HEK293T (cell line): ENCODE measurements around the gene ARHGAP42.

Experiments
- CTCF ChIA-PET: fragments of 350-600 bp; formaldehyde crosslinking; extraction: SDS; loops from one replicate; lab custom pipeline; 2021; ENCODE audit warnings: antibody characterized with exemption, inconsistent platforms; lab: Yijun Ruan, JAX
- POLR2A ChIA-PET: fragments of 350-600 bp; formaldehyde crosslinking; extraction: SDS; loops from one replicate; lab custom pipeline; 2020; ENCODE audit warnings: antibody characterized with exemption, inconsistent platforms; lab: Yijun Ruan, JAX
- DNase-seq: peaks from one replicate; pipeline ENCODE4 v3.0.0; 2012; ENCODE audit warnings: mixed read lengths; ENCODE audit errors: extremely low spot score
- ARNT ChIP-seq: fragments of 450-650 bp; IDR thresholded peaks from 2 replicates; pipeline ENCODE4 v1.6.1; 2017; ENCODE audit warnings: mild to moderate bottlenecking
- BHLHE40 ChIP-seq: fragments of 450-650 bp; IDR thresholded peaks from 2 replicates; pipeline ENCODE4 v1.6.1; 2016; ENCODE audit warnings: mild to moderate bottlenecking, moderate library complexity, borderline replicate concordance
- CTBP1 ChIP-seq: fragments of 450-650 bp; IDR thresholded peaks from 2 replicates; pipeline ENCODE4 v1.6.1; 2016; ENCODE audit warnings: borderline replicate concordance
- ELF4 ChIP-seq: fragments of 450-650 bp; IDR thresholded peaks from 2 replicates; pipeline ENCODE4 v1.6.1; 2017; ENCODE audit warnings: antibody characterized with exemption
- FOXA1 ChIP-seq: fragments of 450-650 bp; IDR thresholded peaks from 2 replicates; pipeline ENCODE4 v1.6.1; 2016; ENCODE audit warnings: mild to moderate bottlenecking
- FOXK2 ChIP-seq: fragments of 450-650 bp; IDR thresholded peaks from 2 replicates; pipeline ENCODE4 v1.6.1; 2016; ENCODE audit warnings: mild to moderate bottlenecking
- FOXM1 ChIP-seq: fragments of 450-650 bp; IDR thresholded peaks from 2 replicates; pipeline ENCODE4 v1.6.1; 2017; ENCODE audit warnings: mild to moderate bottlenecking, borderline replicate concordance
- HDGF ChIP-seq: fragments of 450-650 bp; IDR thresholded peaks from 2 replicates; pipeline ENCODE4 v1.6.1; 2017; ENCODE audit warnings: antibody characterized with exemption, borderline replicate concordance
- L3MBTL2 ChIP-seq: fragments of 450-650 bp; conservative IDR thresholded peaks from 2 replicates; pipeline ENCODE4 v1.6.1; 2016; ENCODE audit warnings: mild to moderate bottlenecking
- LEF1 ChIP-seq: fragments of 450-650 bp; IDR thresholded peaks from 2 replicates; pipeline ENCODE4 v1.6.1; 2017; ENCODE audit warnings: mild to moderate bottlenecking, borderline replicate concordance
- NFRKB ChIP-seq: fragments of 450-650 bp; IDR thresholded peaks from 2 replicates; pipeline ENCODE4 v1.6.1; 2016; ENCODE audit warnings: mild to moderate bottlenecking, moderate library complexity
- SP1 ChIP-seq: fragments of 450-650 bp; IDR thresholded peaks from 2 replicates; pipeline ENCODE4 v1.6.1; 2017
- SUZ12 ChIP-seq: fragments of 450-650 bp; IDR thresholded peaks from 2 replicates; pipeline ENCODE4 v1.6.1; 2016; ENCODE audit warnings: mild to moderate bottlenecking
- TARDBP ChIP-seq: fragments of 450-650 bp; IDR thresholded peaks from 2 replicates; pipeline ENCODE4 v1.6.1; 2016
- ZNF384 ChIP-seq: fragments of 450-650 bp; IDR thresholded peaks from 2 replicates; pipeline ENCODE4 v1.6.1; 2016
- TF ChIP-seq, protein P1 (sequence below): fragments of 450-650 bp; IDR thresholded peaks from 2 replicates; pipeline ENCODE4 v1.6.1; 2016

Gene ARHGAP42

DNA sequence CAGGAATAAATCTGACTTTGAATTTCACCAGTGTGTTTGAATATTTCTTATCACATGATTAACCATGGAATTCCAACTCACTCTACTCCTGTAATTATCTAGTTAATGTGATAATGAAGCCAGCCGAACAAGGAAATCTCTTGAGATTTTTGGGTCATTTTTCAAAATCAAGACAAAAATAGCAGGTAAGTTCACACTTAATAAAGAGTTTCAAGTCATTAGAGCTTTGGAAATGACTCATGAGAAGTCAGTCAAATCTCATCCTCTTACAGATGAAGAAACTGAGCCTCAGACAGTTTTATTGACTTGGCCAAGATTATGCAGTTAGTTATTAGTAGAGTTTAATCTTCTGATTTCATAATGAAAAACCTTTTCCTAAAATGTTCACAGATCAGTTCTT, 148.8 kb downstream of the ARHGAP42 start:
- DNase-seq = no peak
- CTCF ChIA-PET = no interaction called here
- TF ChIP-seq ELF4 = no peak
- no peak for TF ChIP-seq L3MBTL2
- TF ChIP-seq, protein P1, sequence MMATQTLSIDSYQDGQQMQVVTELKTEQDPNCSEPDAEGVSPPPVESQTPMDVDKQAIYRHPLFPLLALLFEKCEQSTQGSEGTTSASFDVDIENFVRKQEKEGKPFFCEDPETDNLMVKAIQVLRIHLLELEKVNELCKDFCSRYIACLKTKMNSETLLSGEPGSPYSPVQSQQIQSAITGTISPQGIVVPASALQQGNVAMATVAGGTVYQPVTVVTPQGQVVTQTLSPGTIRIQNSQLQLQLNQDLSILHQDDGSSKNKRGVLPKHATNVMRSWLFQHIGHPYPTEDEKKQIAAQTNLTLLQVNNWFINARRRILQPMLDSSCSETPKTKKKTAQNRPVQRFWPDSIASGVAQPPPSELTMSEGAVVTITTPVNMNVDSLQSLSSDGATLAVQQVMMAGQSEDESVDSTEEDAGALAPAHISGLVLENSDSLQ = no peak
- TF ChIP-seq ARNT = no peak
- TF ChIP-seq SP1 = no peak
- TF ChIP-seq SUZ12 = no peak
- no peak for TF ChIP-seq ZNF384
- TF ChIP-seq BHLHE40 = no peak
- no peak for TF ChIP-seq CTBP1
- no peak for TF ChIP-seq TARDBP
- POLR2A ChIA-PET = no interaction called here

DNA sequence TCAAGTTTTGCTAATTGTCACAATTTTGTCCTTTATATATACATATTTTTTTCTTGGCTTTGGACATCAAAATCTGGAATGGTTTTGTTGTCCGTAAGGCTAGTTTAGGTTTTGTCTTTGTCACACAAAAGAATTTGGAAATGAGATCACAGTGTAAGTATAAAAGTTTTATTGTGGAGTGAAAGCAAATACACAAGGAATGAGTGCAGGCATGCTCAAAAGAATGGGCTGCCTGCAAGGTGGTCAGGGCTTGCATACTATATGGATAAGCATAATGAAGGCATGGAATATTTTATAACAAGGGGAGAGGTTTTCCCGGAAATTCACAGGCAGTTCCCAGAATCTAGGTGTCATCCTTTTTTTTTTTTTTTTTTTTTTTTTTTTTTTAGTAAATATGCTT, 150.2 kb downstream of the ARHGAP42 start:
- CTCF ChIA-PET = no interaction called here
- POLR2A ChIA-PET = no interaction called here
- no peak for DNase-seq
- TF ChIP-seq BHLHE40 (no peak), ARNT (no peak), FOXA1 (no peak), NFRKB (no peak), SP1 (no peak), SUZ12 (no peak), ZNF384 (no peak), FOXK2 (no peak), HDGF (no peak)
- TF ChIP-seq, protein P1 = no peak

DNA sequence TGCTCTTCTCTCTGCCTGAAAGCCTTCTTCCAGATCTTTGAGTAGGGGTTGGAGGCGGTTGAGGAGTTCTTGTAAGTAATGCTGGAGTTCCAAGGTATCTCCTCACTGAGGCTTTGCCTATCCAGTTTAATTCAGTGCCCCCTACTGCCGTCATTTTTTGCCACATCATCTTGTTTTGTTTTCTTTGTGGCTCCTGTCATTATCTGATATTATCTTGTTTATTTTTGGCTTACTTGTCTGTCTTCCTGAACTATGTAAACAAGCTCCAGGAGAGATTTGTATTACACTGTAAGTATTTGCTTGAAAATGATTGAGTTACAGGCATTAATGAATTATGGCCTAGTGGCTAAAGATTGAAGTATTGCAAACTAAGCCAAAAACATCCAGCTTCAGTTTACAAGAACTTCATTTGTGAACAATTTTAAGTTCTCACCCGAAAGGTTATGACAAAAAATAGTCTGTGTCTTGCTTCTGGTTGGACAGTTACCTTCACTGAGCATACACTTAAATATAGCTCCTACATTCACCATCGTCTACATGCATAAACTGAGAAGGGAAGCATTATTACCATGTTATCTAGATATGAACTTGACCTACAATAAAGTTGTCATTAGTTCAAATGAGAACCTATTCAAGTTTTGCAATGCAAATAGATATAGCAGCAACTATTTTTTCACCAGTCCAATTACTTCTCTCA, 154.8 kb downstream of the ARHGAP42 start:
- TF ChIP-seq L3MBTL2 (no peak), NFRKB (no peak), LEF1 (no peak), ZNF384 (no peak)
- TF ChIP-seq, protein P1 = peak; percentile 59
- ChIA-PET CTCF (interaction anchor here (0.7 kb wide), 1 partner anchor 25 kb away, joined by 3 read pairs; no protein-coding TSS in a partner anchor), POLR2A (interaction anchor here (0.6 kb wide), 1 partner anchor 40 kb away, joined by 3 read pairs; no protein-coding TSS in a partner anchor)
- no peak for DNase-seq

DNA sequence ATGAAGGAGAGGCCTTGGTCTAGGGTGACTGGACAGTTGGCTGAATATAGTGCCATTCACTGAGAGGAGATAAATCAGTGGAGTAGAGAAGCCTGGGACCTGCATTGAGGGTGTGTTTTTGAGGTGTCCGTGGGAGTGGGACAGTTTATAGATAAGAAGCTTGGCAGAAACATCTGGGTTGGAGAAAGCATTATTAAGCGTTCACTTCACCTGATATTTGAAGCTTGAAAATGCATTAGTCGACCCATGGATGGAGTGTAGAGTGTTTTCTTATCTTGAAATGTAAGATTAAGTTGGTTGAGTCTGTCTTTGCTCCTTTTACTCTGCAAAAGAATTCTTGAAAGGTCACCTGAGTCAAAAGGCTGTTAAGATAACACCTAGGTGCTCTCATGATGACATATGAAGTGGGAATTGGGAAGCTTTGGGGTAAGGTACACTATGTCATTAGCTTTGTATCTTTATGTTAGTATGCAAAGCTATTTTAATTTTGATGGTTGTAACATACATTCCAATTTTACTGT, 160.7 kb downstream of the ARHGAP42 start:
- DNase-seq = no peak
- ChIA-PET POLR2A (no interaction called here), CTCF (interaction anchor here (0.7 to 1.3 kb wide), 3 partner anchors 17 to 98 kb away, joined by 3 to 5 read pairs (median 3); no protein-coding TSS in a partner anchor)
- no peak for TF ChIP-seq FOXM1
- TF ChIP-seq NFRKB = no peak
- TF ChIP-seq TARDBP = no peak
- TF ChIP-seq L3MBTL2 = no peak
- no peak for TF ChIP-seq SP1
- no peak for TF ChIP-seq FOXK2
- TF ChIP-seq HDGF = no peak
- no peak for TF ChIP-seq ARNT
- TF ChIP-seq, protein P1 = no peak
- TF ChIP-seq FOXA1 = no peak
- no peak for TF ChIP-seq ZNF384
- TF ChIP-seq CTBP1 = no peak
- TF ChIP-seq BHLHE40 = no peak
- TF ChIP-seq SUZ12 = no peak
- no peak for TF ChIP-seq ELF4
- no peak for TF ChIP-seq LEF1

DNA sequence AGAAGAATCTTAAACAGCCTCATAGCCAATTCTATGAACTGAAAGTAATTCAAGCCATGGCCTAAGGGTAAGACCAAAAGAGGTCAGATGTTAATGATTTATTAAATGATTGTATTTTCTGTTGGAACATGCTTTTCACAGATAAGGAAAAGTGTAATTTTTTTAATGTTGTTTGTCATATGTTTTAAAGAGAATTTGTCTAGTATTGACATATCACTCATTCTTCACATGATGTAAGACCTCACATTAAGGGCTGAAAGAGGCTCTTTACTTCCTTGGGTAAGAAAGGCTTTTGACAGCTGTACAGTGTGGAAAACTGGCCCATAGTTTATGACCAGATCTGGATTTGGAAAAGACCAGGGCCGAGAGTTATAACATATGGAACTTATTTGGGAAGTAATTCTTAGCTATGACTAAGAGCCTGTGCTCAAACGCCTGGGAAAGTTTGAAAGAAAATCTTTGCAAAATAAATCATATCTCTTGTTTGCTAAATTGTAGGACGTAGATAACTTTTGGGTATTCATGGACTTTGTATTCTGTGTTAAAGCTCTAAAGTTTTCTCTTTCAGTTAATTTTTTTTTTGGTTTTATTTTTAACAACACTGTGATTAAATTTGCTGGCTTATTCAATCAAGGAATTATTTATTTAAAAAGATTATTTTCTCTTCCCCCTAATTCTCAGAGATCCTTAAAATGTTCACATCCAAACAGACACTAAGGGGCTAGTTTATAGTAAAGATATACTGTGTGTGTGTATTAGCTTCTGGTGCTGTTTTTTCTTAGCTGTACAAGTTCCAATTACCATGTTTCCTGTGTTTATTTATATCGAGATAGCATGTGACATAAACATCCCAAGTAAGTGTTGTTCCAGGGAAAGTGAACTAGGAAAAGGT, 162.2 kb downstream of the ARHGAP42 start:
- ChIA-PET POLR2A (no interaction called here), CTCF (interaction anchor here (0.6 kb wide), 1 partner anchor 799 kb away, joined by 7 read pairs; no protein-coding TSS in a partner anchor)
- no peak for DNase-seq
- no peak for TF ChIP-seq FOXM1
- no peak for TF ChIP-seq ZNF384
- no peak for TF ChIP-seq L3MBTL2

DNA sequence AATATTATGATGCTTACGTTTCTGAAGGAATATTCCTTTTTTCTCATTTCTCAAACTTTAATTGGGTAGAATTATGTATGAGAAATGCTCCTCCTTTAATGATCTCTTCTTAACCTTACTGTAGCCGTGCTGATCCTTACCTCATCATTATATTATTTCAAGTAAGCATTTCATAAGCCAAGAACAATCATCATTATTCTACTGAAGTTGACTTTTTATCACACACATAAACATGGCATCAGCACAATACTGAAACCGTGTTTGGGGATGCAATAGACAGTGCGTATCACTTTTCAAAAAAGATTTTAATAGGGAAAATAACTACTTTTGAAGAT, 162.8 kb downstream of the ARHGAP42 start:
- ChIA-PET POLR2A (no interaction called here), CTCF (no interaction called here)
- TF ChIP-seq CTBP1 = no peak
- TF ChIP-seq, protein P1 = no peak
- no peak for TF ChIP-seq SUZ12
- TF ChIP-seq ELF4 = no peak
- no peak for TF ChIP-seq ZNF384
- no peak for TF ChIP-seq ARNT
- no peak for TF ChIP-seq SP1
- TF ChIP-seq NFRKB = no peak
- no peak for TF ChIP-seq FOXM1
- TF ChIP-seq HDGF = no peak
- TF ChIP-seq BHLHE40 = no peak
- no peak for TF ChIP-seq L3MBTL2
- no peak for TF ChIP-seq FOXK2
- TF ChIP-seq LEF1 = no peak
- TF ChIP-seq TARDBP = no peak
- no peak for TF ChIP-seq FOXA1
- no peak for DNase-seq
